GM12892 (cell line): ENCODE results near the gene TAX1BP3.

Source experiments
- DNase-seq: peaks from one replicate; pipeline ENCODE4 v3.0.0; 2011; ENCODE audit not compliant: insufficient read length
- FAIRE-seq: peaks from 2 replicates; lab custom pipeline; 2011; peaks lifted over from hg19 to GRCh38; lab: Jason Lieb, UNC
- POLR2A ChIP-seq: IDR thresholded peaks from 2 replicates; pipeline ENCODE4 v1.6.1; 2011; ENCODE audit warnings: low read depth, low read length, control low read depth
- POLR2AphosphoS5 ChIP-seq: IDR thresholded peaks from 2 replicates; pipeline ENCODE4 v1.6.1; 2011; ENCODE audit warnings: low read depth, low read length, control low read depth
- TAF1 ChIP-seq: IDR thresholded peaks from 2 replicates; pipeline ENCODE4 v1.6.1; 2011; ENCODE audit warnings: low read depth, mild to moderate bottlenecking, control low read depth, low read length, borderline replicate concordance

Gene TAX1BP3

GRCh38 chr17:3647769-3648555, 20.4 kb downstream of the TAX1BP3 start:
- DNase-seq (no peak), FAIRE-seq (no peak)
- TF ChIP-seq POLR2A: no peak
- TF ChIP-seq POLR2AphosphoS5: no peak
- TF ChIP-seq TAF1: no peak

GRCh38 chr17:3647251-3647650, 21.1 kb downstream of the TAX1BP3 start:
- FAIRE-seq: no peak
- TF ChIP-seq TAF1 (no peak), POLR2A (no peak), POLR2AphosphoS5 (no peak)

GRCh38 chr17:3645310-3645709, 23.1 kb downstream of the TAX1BP3 start:
- TF ChIP-seq POLR2AphosphoS5 (no peak), TAF1 (no peak), POLR2A (no peak)
- FAIRE-seq: no peak
- DNase-seq: no peak

More at GRCh38 chr17:3647251-3647650, 21.1 kb downstream of the TAX1BP3 start:
- DNase-seq: no peak

- TF ChIP-seq TAF1 (no peak), POLR2A (no peak), POLR2AphosphoS5 (no peak)
- DNase-seq (no peak), FAIRE-seq (peak; percentile 73)
These were observed 24.5 kb downstream of the TAX1BP3 start for GRCh38 chr17:3643889-3644349.

GRCh38 chr17:3641717-3642486, 26.5 kb downstream of the TAX1BP3 start:
- DNase-seq (no peak), FAIRE-seq (no peak)
- TF ChIP-seq POLR2A (no peak), POLR2AphosphoS5 (no peak), TAF1 (no peak)

DNA sequence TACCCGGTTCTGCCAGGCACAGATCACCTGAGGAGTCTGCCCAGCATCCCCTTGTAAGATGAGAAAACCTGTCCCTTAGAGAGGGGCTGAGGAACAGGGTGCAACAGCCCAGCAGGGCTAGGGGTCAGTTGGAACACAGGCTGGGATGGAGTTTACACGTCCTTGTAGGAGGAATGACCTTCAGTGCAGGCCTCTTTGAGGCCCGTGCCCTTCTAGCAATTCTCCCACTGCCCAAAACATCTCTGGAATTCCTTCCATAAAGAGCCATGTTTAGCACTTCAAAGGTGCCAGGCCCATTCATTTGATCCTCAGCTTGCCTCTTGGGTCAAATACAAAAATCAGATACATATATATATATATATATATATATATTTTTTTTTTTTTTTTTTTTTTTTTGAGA, 27.4 kb downstream of the TAX1BP3 start:
- no peak for FAIRE-seq
- TF ChIP-seq POLR2AphosphoS5 (no peak), POLR2A (no peak), TAF1 (no peak)
- no peak for DNase-seq

DNA sequence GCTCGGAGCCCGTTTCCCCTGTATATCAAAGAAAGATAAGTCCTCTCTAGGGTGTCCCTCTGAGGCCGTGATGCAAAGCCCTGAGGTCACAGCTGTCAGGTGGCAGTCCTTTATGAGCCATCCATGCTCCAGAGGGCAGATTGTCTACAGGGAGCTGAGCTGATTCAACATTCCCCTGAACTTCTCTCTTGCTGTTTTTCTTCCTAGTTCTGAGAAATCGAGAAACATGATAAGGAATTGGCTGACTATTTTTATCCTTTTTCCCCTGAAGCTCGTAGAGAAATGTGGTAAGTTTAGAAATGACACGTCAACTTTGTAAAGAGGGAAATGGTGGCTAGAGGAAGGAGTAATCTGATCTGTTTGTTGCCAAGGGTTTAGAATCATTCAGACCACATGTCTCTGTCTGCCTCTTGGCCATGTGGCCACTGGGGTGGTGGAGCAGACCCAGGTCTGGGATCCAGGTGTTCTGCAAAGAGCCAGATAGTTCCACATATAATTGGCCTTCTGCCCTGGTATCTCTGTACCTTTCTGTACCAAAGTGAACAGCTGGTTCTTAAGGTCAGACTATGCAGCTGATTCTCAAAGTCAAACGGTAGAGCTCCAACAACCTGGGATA, 28.3 kb downstream of the TAX1BP3 start:
- no peak for TF ChIP-seq POLR2A
- FAIRE-seq (peak; percentile 9), DNase-seq (no peak)

GRCh38 chr17:3636908-3637373, 31.4 kb downstream of the TAX1BP3 start:
- DNase-seq: no peak
- no peak for TF ChIP-seq POLR2A
- no peak for TF ChIP-seq POLR2AphosphoS5
- no peak for TF ChIP-seq TAF1
- no peak for FAIRE-seq

GRCh38 chr17:3636154-3636907, 32.0 kb downstream of the TAX1BP3 start, which contains the start of the genes CTNS and SHPK:
TSS of gene CTNS (plus strand) at chr17:3636760. CDS start at chr17:3640207, 3,447 bp downstream.
TSS of gene SHPK (minus strand) at chr17:3636250. CDS start at chr17:3636219, 31 bp downstream.
- peak; percentile 99 for DNase-seq
- TF ChIP-seq TAF1 (peak; percentile 52; the same call in 1 of the 2 replicates), POLR2A (peak; percentile 83), POLR2AphosphoS5 (peak; percentile 46; the same call in 1 of the 2 replicates)
- FAIRE-seq: peak; percentile 99

DNA sequence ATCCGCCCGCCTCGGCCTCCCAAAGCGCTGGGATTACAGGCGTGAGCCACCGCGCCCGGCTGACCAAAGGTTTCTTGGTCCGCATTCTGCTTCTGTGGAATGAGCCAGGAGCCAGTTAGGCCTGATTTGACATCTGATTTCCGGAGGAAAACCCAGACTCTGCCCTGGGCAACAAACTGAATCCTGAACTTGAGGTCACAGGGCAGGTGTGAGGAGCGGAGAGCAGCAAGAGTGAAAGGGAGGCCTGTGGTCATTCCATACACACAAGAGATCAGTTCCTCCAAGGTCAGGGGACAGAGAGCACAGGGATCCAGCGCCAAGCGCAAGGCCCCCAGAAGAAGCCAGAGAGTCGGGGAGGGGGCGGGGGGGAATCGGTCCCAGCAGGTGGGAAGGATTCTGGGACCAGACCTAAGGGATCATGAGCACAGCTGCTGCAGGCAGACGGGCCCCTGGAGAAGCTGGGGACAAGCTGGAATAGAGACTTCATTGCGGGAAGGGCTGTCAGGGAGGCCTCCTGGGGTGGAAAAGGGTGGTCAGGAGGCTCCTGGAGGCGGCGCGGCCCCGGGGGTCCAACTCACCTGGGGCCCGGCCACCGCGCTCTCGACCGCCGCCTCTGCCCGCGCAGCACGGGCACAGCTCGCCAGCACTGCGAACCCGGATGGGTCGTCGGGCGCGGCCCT, 32.8 kb downstream of the TAX1BP3 start:
- FAIRE-seq: peak; percentile 51

More for the DNA sequence above, 32.8 kb downstream of the TAX1BP3 start:
- no peak for TF ChIP-seq POLR2AphosphoS5
- no peak for TF ChIP-seq POLR2A
- TF ChIP-seq TAF1: no peak
- DNase-seq: no peak
